HL-60/S4 treated with retinoic acid at 250 ng/mL for 4 days and 3 days (cell line): ENCODE data around the gene PSEN1.

Experiments used
- in situ Hi-C: fragments of 300-500 bp; cut with MboI; formaldehyde crosslinking; loops from 2 replicates; pipeline ENCODE4 v1.7.0; 2022; ENCODE audit warnings: low sequenced_read_pairs

PSEN1 gene

DNA sequence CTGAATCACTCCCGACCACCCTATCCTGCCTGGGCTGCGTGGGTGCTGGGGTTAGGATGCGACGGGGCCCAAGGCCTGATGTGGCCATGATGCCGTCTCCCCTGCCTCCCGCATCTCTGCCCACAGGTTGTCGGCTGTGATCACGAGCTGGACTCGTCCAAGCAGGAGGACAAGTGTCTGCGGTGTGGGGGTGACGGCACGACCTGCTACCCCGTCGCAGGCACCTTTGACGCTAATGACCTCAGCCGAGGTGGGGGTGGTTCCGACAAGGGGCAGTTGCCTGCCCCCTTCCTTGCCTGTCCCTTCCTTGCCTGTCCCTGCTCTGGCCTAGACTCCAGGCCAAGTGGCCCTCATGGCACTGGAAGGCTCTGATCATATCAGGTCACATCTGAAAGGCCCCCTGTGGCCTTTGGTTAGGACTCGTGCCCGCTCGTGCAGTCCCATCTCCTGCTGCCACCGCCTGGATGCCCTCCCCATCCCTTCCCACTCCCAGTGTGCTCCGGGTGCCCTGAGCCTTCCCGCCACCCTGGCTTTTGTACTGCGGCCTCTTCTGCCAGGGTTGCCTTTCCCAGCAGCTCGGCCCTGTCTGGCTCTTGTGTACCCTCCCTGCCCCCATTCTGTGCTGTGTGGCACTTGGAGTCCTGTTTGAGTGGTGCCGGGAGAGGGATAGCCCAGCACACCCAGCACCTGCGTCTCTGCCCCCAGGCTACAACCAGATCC is 114.6 kb downstream of the PSEN1 start:
- in situ Hi-C loops, result no loop called here

DNA sequence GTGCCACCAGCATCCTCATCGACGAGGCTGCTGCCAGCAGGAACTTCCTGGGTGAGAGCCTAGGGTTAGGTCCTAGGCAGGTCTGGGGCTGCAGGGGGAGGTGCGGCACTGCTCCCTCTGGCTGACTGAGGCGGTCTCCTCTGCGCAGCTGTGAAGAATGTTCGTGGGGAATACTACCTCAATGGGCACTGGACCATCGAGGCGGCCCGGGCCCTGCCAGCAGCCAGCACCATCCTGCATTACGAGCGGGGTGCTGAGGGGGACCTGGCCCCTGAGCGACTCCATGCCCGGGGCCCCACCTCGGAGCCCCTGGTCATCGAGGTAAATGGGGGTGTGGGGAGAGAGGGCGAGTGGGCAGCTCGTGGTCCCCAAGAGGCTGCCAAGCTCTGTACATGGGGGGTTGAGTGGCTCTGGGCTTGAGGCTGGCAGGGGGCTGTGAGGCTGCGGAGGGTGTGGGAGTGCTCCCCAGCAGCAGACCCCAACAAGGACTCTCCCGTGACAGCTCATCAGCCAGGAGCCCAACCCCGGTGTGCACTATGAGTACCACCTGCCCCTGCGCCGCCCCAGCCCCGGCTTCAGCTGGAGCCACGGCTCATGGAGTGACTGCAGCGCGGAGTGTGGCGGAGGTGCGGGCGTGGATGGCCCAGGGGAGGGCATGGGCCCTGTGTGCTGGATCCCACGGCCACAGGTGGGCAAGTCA is 115.4 kb downstream of the PSEN1 start:
- in situ Hi-C loops, result no loop called here

DNA sequence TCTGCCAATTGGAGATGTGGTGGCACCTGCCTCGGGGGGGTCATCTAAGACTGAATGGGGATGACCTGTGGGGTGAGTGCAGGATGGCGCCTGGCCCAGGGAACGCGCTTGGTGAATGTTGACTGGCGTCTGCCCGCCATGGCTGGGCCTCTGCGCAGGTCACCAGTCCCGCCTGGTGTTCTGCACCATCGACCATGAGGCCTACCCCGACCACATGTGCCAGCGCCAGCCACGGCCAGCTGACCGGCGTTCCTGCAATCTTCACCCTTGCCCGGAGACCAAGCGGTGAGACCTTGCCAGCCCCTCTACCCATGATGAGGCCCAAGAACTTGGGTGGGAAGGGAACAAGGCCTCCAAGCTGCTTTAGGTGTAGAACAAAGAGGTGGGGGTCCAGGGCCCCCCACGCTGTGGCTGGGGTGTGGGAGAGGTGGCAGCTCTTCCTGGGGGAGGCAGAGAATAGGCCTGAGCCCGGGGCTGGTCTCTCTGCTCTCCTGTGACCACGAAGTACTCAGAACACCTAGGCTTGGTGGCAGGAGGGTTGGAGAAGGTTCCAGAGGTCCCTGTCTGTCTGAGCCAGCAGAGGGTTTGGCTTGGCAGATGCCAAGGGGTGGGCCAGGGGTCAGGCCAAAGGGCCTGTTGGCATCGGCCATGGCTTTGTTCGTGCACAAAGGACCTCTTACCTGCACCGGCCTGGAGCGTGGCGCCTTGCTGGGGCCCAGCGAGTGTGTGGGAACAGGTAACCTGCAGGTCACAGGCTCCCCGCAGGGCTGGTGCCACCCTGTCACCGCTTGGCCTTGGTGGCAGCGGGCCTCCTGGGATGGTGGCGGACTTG is 116.4 kb downstream of the PSEN1 start:
- in situ Hi-C loops, result no loop called here

DNA sequence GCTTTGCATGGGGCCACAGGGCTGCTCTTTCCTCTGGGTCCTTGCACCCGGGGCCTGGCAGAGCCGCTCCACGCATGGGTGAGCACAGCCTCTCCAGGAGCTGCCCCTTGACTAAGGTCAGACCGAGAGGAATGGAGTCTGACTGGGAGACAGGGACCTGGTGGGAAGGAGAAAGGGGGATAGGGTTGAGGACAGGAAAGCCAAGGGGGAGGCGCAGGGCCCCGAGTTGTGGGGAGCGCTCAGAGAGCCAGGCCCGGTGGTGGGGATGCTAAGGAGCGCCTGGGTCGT is 117.0 kb downstream of the PSEN1 start:
- in situ Hi-C loops, result no loop called here

DNA sequence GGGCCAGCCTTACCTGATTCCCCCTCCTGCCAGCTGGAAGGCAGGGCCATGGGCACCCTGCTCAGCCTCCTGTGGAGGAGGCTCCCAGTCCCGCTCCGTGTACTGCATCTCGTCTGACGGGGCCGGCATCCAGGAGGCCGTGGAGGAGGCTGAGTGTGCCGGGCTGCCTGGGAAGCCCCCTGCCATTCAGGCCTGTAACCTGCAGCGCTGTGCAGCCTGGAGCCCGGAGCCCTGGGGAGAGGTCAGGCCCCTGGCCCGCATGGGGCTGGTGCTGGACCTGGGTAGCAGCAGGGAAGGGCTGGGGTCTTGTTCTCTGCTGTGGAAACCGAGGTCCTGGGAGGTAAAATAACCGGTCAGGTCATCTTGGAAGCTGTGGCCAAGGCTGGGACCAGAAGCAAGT is 117.4 kb downstream of the PSEN1 start:
- in situ Hi-C loops, result no loop called here

DNA sequence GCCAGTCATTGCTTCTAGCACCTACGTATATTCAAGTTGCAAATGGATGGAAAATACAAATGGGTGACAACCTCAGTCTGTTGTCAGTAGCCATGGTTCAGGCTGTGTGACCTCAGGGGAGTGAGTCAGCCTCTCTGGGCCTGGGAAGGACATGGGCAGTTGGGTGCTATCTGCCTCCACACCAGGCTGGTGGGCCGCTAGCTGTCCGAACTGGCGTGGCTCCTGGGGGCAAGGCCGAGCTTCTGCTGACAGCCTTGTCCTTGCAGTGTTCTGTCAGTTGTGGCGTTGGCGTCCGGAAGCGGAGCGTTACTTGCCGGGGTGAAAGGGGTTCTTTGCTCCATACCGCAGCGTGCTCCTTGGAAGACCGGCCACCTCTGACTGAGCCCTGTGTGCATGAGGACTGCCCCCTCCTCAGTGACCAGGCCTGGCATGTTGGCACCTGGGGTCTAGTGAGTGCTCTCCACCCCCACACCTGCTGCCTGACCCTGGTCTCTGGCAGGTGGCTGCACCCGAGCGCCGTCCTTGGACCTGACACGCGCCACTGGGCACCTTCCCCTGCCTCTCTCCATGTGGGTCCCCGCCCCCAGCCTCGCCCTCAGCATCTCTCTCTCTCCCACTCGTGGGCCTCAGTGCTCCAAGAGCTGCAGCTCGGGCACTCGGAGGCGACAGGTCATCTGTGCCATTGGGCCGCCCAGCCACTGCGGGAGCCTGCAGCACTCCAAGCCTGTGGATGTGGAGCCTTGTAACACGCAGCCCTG is 118.1 kb downstream of the PSEN1 start:
- in situ Hi-C loops, result no loop called here

DNA sequence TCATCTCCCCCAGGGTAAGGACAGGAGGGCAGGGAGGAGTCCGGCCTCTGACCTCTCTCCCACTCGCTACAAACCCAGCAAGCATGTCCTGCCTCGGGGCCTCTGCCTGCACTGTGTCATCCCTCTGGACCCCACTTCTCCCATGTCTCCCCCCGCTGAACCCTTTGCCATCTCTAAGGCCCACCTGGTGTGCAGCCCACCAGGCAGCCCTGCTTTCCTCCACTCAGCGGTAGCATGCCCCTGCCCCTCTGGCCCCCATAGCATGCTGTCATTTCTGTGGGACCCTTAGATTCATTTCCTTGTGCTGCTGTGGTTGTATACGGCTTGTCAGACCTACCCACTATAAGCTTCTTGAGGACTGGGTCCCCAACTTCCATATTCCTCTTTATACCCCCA is 118.7 kb downstream of the PSEN1 start:
- in situ Hi-C loops, result no loop called here

DNA sequence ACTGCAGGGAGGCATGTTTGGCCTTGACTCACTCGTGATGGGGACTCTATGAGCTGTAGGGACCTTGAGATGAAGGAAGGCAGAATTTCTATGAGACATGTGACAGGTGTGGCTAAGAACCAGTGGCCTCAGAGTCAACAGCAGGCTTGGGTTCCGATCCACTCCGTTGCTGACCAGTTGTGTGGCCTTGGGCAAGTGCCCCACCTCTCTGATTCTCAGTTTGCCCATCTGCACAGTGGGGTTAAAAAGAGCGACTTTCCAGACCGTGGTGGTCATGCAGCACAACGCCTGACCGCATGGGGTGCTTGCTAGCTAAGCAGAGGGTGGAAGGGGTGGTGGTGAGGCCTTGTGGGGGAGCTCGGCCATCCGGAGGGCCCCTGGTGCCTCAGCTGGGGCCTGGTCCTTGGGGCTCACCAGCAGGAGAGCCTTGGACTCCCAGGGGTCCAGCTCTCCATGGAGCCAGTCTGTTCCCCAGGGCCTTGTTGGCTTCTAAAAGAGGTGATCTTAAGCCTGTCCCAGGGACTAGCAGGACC is 119.5 kb downstream of the PSEN1 start:
- in situ Hi-C loops, result no loop called here

DNA sequence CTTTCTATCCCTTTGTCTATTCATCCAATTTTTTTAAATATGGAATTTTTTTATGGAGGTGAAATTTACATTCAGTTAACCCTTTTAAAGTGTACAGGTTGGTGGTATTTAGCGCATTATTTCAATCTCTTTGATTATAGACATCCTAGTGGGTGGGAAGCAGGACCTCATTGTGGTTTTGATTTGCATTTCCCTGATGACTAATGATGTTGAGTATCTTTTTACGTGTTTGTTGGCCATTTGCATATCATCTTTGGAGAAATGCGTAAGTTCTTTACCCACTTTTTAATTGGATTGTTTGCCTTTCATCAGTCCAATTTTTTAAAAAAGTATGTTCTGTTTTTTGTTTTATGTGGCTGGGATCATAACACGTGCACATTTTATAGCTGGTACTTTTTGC is 121.8 kb downstream of the PSEN1 start:
- in situ Hi-C loops, result no loop called here

DNA sequence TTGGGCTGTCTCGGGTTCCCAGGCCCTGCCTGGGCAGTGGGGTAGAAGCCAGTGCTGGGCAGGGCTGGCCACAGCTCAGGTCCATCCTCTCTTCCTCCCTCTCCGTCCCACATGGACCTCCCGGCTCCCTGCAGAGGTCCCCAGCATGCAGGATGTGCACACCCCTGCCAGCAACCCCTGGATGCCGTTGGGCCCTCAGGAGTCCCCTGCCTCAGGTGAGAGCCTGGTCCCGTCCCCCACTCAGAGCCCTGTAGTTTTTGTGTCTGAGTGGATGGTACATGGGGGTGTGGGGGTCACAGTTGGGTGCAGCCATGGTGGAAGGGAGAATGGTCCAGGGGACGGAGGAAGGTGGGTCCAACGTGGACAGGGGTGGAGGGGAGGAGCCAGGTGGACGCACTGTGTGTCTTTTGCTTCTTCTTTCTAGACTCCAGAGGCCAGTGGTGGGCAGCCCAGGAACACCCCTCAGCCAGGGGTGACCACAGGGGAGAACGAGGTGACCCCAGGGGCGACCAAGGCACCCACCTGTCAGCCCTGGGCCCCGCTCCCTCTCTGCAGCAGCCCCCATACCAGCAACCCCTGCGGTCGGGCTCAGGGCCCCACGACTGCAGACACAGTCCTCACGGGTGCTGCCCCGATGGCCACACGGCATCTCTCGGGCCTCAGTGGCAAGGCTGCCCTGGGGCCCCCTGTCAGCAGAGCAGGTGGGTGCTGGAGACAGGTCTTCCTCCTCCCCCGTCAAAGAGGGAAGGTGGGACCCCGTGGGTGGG is 122.7 kb downstream of the PSEN1 start:
- in situ Hi-C loops, result no loop called here

DNA sequence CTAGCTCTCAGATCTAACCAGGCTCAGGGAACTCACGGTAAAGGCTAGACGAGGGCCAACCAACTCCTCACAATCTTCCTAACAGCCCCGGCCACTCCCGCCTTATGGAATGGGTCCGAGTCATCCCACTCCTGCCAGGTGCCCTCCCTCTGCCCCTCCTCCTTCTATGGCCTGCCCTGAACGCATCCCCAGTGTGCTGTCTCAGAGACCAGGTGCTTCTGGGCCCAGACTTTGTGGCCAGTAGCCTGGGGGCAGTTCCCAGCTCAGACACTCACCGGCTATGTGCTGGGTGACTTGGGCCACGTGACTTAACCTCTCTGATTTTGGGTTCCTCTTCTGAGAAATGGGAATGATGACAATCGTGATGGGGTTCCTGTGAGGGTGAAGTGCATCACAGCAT is 123.5 kb downstream of the PSEN1 start:
- in situ Hi-C loops, result no loop called here

DNA sequence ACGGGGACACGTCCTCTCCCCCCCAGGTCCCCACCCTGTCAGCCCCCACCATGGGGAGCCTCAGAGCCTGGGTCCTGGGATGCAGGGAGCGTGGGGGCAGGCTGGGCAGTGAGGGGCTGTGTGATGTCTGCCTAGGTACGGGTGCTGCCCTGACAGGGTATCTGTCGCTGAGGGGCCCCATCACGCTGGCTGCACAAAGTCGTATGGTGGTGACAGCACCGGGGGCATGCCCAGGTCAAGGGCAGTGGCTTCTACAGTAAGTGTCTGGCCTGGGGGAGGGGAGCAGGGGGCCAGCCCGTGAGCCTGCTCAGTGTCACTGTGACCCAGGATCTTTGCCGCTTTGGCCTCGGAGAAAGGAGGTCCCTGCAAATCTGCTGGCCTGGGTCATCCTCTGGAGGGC is 124.3 kb downstream of the PSEN1 start:
- in situ Hi-C loops, result no loop called here

DNA sequence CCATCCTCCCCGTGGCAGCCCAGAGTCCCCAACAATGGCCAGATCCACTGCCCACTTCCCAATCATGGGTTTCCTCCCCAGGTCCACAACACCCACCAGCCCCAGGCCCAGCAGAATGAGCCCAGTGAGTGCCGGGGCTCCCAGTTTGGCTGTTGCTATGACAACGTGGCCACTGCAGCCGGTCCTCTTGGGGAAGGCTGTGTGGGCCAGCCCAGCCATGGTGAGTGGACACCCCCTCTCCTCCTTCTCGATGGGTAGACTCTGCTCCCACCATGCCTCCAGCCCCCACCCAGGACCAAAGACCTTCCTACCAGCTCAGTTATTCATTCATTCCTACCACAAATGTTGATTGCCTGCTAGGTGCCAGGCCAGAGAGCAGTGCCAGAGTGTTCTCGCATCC is 124.8 kb downstream of the PSEN1 start:
- in situ Hi-C loops, result no loop called here

DNA sequence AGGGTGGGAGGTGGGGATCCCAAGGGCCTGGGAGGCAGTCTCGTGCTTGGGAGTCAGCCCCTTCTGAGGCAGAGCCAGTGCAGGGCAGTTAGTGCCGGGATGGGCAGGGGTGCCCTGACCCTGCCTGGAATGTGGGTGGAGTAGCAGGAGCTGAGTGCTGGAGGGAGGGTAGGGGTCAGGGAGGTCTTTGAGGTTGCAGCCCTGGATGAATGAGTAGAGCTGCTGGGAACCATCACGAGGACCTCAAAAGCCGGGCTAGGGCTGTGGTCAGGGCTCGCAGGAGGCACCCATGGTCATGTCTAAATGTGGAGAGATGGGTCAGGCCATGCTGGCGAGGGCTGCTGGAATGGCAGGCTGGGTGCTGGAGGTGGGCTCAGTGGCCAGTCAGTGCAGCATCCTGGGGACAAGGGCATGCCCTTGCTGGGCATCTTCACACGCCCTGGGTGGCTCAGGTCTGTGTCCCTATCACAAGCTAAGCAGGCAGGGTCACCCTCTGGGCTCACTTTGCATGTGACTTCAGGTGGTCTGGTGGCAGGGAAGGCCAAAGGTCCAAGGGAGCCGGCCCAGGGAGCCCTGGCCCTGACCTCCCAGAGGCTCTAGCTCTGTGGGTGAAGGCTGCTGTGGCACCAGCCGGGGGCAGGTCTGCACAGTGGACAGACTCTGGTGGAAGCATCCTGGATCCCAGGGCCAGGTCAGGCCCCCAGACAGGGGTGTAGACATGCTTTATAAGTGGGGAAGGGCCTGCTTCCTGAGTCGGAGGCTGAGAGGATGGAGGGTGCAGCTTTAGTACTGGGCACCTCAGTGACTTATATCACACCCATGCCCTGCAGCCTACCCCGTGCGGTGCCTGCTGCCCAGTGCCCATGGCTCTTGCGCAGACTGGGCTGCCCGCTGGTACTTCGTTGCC is 125.5 kb downstream of the PSEN1 start:
- in situ Hi-C loops, result no loop called here

DNA sequence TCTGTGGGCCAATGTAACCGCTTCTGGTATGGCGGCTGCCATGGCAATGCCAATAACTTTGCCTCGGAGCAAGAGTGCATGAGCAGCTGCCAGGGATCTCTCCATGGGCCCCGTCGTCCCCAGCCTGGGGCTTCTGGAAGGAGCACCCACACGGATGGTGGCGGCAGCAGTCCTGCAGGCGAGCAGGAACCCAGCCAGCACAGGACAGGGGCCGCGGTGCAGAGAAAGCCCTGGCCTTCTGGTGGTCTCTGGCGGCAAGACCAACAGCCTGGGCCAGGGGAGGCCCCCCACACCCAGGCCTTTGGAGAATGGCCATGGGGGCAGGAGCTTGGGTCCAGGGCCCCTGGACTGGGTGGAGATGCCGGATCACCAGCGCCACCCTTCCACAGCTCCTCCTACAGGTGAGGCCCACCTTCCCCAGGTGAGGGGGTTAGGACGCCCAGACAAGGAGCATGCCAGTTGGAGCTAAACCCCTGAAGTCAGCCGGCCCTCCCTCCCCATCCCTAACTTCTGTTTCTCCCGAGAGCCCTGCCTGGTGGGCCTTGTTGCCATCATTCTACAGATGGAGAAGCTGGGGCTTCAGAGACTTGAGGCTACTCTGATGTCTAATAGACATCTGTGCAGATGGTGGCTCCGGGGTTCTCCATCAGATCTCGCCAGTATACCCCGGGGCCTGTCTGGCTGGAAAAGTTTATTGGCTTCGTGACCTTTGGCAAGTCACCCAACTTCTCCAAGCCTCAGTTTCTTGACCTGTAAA is 126.3 kb downstream of the PSEN1 start:
- in situ Hi-C loops, result no loop called here

DNA sequence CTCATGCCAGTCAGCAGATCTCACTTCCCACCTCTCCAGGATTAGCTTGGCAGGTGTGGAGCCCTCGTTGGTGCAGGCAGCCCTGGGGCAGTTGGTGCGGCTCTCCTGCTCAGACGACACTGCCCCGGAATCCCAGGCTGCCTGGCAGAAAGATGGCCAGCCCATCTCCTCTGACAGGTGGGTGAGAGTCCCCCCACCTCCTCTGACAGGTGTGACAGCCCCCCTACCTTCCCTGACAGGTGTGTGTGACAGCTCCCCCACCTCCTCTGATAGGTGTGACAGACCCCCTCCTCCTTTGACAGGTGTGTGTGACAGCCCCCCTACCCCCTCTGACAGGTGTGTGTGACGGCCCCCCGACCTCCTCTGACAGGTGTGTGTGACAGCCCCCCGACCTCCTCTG is 127.3 kb downstream of the PSEN1 start:
- in situ Hi-C loops, result no loop called here

DNA sequence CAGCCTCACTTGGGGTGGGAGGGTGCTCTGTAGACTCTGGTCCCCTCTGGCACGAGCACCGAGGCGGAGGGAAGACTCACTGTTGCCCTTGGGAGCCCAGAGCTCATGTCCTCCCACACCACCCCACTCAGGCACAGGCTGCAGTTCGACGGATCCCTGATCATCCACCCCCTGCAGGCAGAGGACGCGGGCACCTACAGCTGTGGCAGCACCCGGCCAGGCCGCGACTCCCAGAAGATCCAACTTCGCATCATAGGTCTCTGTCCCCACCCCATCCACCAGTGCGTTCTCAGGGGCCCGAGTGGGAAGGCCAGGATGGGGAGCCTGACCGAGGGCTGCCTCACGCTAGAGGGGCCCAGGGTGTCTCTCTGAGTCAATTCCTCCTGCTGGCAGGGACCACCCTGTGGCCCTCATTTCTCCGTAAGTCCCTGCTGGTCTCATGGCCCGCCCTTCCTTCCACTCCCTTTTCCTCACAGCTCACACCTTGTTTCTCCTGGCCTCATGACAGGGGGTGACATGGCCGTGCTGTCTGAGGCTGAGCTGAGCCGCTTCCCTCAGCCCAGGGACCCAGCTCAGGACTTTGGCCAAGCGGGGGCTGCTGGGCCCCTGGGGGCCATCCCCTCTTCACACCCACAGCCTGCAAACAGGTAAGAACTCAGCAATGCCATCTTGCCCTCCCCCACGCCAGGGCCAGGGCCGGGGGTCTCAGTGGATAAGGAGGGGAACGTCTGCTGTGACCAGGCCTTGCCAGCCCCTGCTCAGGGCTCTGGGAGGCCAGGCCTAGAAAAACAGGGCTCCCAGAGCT is 128.0 kb downstream of the PSEN1 start:
- in situ Hi-C loops, result no loop called here
